Umbilical cord (tissue), 2 donors: ENCODE results near the gene REXO1. TPM values are rescaled to one million over a fixed set of nuclear protein-coding genes. Genes with fewer than 3 reads are reported as not detected.

Experiments
- DNase-seq: peaks from one replicate; pipeline ENCODE4 v3.0.0-alpha.2; 2015; ENCODE audit warnings: low spot score
- total RNA-seq: library from RNA; depleted of rRNA; stranded (reverse); fragments of >200 nt; gene quantifications from one replicate; pipeline ENCODE4 v1.2.3, GENCODE V29; 2014; ENCODE audit warnings: low replicate concordance; ENCODE audit not compliant: insufficient read depth

The REXO1 gene
- total RNA-seq, 1 donor from 2014 or later: 3.1 TPM

- no peak for DNase-seq
Observed at GRCh38 chr19:1791879-1792278, 56.4 kb downstream of the REXO1 start.

GRCh38 chr19:1790054-1790792 is 58.1 kb downstream of the REXO1 start:
- DNase-seq: no peak

GRCh38 chr19:1789261-1790041 is 58.8 kb downstream of the REXO1 start:
- DNase-seq: no peak

- no peak for DNase-seq
Observed at GRCh38 chr19:1787116-1787515, 61.2 kb downstream of the REXO1 start.

GRCh38 chr19:1786668-1787067 is 61.6 kb downstream of the REXO1 start:
- DNase-seq: no peak

GRCh38 chr19:1785310-1785709 is 63.0 kb downstream of the REXO1 start:
- no peak for DNase-seq

- DNase-seq: no peak
Observed at GRCh38 chr19:1783874-1784273, 64.4 kb downstream of the REXO1 start.

GRCh38 chr19:1783354-1783753 is 64.9 kb downstream of the REXO1 start:
- DNase-seq: no peak

GRCh38 chr19:1782521-1782920 is 65.8 kb downstream of the REXO1 start:
- DNase-seq: no peak

GRCh38 chr19:1780272-1780958 is 67.9 kb downstream of the REXO1 start:
- DNase-seq: no peak

- no peak for DNase-seq
Observed at GRCh38 chr19:1779574-1779973, 68.7 kb downstream of the REXO1 start.

- no peak for DNase-seq
Observed at GRCh38 chr19:1777149-1777548, 71.1 kb downstream of the REXO1 start.

GRCh38 chr19:1776606-1777147 is 71.6 kb downstream of the REXO1 start:
- DNase-seq: no peak

GRCh38 chr19:1775951-1776605 is 72.2 kb downstream of the REXO1 start:
- DNase-seq: no peak

- no peak for DNase-seq
Observed at GRCh38 chr19:1774989-1775772, 73.1 kb downstream of the REXO1 start.

- DNase-seq: peak; percentile 52
Observed at GRCh38 chr19:1773184-1773583, 75.1 kb downstream of the REXO1 start.

GRCh38 chr19:1770866-1771576 is 77.3 kb downstream of the REXO1 start:
- DNase-seq: no peak

- no peak for DNase-seq
Observed at GRCh38 chr19:1769645-1769985, 78.7 kb downstream of the REXO1 start.

GRCh38 chr19:1768918-1769644 is 79.2 kb downstream of the REXO1 start:
- no peak for DNase-seq

GRCh38 chr19:1768248-1768647 is 80.0 kb downstream of the REXO1 start:
- DNase-seq: no peak
